ENCODE data around the gene SLC24A4.

The SLC24A4 gene

GRCh38 chr14:92404938-92405337 is 82.0 kb downstream of the SLC24A4 start:
- DNase-seq = no peak

- no peak for DNase-seq
Observed at GRCh38 chr14:92407410-92407809, 84.4 kb downstream of the SLC24A4 start.

GRCh38 chr14:92409043-92409442 is 86.1 kb downstream of the SLC24A4 start:
- DNase-seq = peak; percentile 23

- DNase-seq = no peak
Observed at GRCh38 chr14:92411135-92411534, 88.2 kb downstream of the SLC24A4 start.

- no peak for DNase-seq
Observed at GRCh38 chr14:92411941-92412340, 89.0 kb downstream of the SLC24A4 start.

- no peak for DNase-seq
Observed at GRCh38 chr14:92412912-92413311, 89.9 kb downstream of the SLC24A4 start.

GRCh38 chr14:92413379-92413778 is 90.4 kb downstream of the SLC24A4 start:
- no peak for DNase-seq

- no peak for DNase-seq
Observed at GRCh38 chr14:92414690-92415445, 91.9 kb downstream of the SLC24A4 start.

- no peak for DNase-seq
Observed at GRCh38 chr14:92415969-92416368, 93.0 kb downstream of the SLC24A4 start.

GRCh38 chr14:92416544-92416943 is 93.6 kb downstream of the SLC24A4 start:
- DNase-seq = no peak

GRCh38 chr14:92417759-92418158 is 94.8 kb downstream of the SLC24A4 start:
- DNase-seq = no peak

- no peak for DNase-seq
Observed at GRCh38 chr14:92421751-92422150, 98.8 kb downstream of the SLC24A4 start.

GRCh38 chr14:92425101-92425500 is 102.1 kb downstream of the SLC24A4 start:
- DNase-seq = no peak

GRCh38 chr14:92426237-92426636 is 103.3 kb downstream of the SLC24A4 start:
- DNase-seq = no peak

GRCh38 chr14:92427096-92427495 is 104.1 kb downstream of the SLC24A4 start:
- no peak for DNase-seq

GRCh38 chr14:92430686-92431085 is 107.7 kb downstream of the SLC24A4 start:
- DNase-seq = no peak

GRCh38 chr14:92431199-92431725 is 108.3 kb downstream of the SLC24A4 start:
- no peak for DNase-seq

GRCh38 chr14:92433407-92433806 is 110.4 kb downstream of the SLC24A4 start:
- DNase-seq = no peak

- DNase-seq = no peak
Observed at GRCh38 chr14:92435154-92435553, 112.2 kb downstream of the SLC24A4 start.

- no peak for DNase-seq
Observed at GRCh38 chr14:92436115-92436776, 113.3 kb downstream of the SLC24A4 start.

GRCh38 chr14:92437309-92437708 is 114.3 kb downstream of the SLC24A4 start:
- DNase-seq = no peak

GRCh38 chr14:92437729-92438285 is 114.8 kb downstream of the SLC24A4 start:
- no peak for DNase-seq

- no peak for DNase-seq
Observed at GRCh38 chr14:92439537-92440344, 116.8 kb downstream of the SLC24A4 start.

All from NCI-H748 treated with DMSO at 0.1 percent for 48 hours (cell line).